ENCODE data around the gene SF3A2. TPM values are rescaled to one million over a fixed set of nuclear protein-coding genes. Genes with fewer than 3 reads are reported as not detected.

SF3A2 gene
- total and polyA plus RNA-seq, 10 donors, result 28.5 to 79.7 (median 45.0) TPM

DNA sequence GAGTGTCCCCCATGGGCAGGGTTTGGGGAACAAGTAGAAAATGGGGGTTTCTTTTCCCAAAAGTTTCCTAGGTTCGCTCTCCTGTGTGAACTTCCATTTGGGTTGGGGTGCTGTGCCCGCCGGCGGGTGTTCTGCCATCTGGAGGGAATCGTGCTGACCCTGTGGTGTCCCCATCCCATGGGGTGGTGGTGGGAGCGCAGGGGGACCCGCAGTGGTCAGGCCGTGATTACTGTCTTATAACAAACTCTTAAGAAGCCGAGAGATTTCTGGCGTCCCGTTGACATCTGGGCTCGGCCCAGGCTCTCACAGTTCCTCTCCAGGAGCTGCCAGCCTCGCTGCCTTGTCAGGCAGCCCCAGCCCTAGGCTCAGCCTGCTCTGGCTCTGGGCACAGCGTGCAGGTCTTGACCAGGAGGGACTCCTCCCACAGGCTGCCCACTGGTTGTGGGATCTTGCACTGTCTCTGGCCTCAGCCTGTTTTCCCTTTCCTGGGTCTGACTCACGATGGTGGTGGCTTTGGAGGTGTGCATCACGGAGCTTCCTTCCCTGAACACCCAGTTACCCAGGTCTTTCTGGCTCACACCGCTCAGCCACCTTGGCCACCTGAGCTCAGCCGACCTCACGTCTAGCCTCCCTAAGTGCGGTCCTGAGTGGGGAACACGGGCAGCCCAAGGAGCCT, 35.0 kb upstream of the SF3A2 start:
- peaks cover 0 to 22% (median 0%) of the 10 kb centered on the region in 6 donors for H3K4me1 ChIP-seq
- no peak overlapping the region for H3K4me3 ChIP-seq
- H3K27ac ChIP-seq, result no peak overlapping the region
- 93 to 97% (median 95%) methylated on average over 20 to 21 of the region's 21 CpGs for WGBS, 5 donors
- peaks cover 0 to 95% (median 41%) of the 10 kb centered on the region in 6 donors for H3K36me3 ChIP-seq
- H3K27me3 ChIP-seq (replicated peaks in 1 of 7), result no peaks in the 10 kb centered on the region
- intact Hi-C loops (cut with DNase I; ENCODE audit: low total_unique reads), result no loop called here
- no peak for DNase-seq
- no peaks in the 10 kb centered on the region for H3K9me3 ChIP-seq
- TF ChIP-seq POLR2A (IDR thresholded peaks at IDR 0.05) (no peak), CTCF (IDR thresholded peaks at IDR 0.05 in 8 of 11, conservative IDR thresholded peaks at IDR 0.05 in 3 of 11) (no peak), POLR2AphosphoS5 (IDR thresholded peaks at IDR 0.05) (no peak)

GRCh38 chr19:2202366-2202765, 34.3 kb upstream of the SF3A2 start:
- WGBS, 5 donors, result 92 to 97% (median 96%) methylated on average over 15 of the region's 15 CpGs
- TF ChIP-seq POLR2A (IDR thresholded peaks at IDR 0.05) (no peak), POLR2AphosphoS5 (IDR thresholded peaks at IDR 0.05) (no peak), CTCF (IDR thresholded peaks at IDR 0.05 in 8 of 11, conservative IDR thresholded peaks at IDR 0.05 in 3 of 11) (no peak)
- Histone ChIP-seq H3K4me1 (peaks cover 0 to 16% (median 0%) of the 10 kb centered on the region in 6 donors), H3K4me3 (no peak overlapping the region), H3K27me3 (replicated peaks in 1 of 7) (no peaks in the 10 kb centered on the region), H3K9me3 (no peaks in the 10 kb centered on the region), H3K36me3 (peaks cover 0 to 95% (median 42%) of the 10 kb centered on the region in 6 donors), H3K27ac (no peak overlapping the region)
- intact Hi-C loops (cut with DNase I; ENCODE audit: low total_unique reads), result no loop called here
- no peak for DNase-seq

GRCh38 chr19:2207008-2207407, 29.6 kb upstream of the SF3A2 start:
- Histone ChIP-seq H3K4me3 (no peak overlapping the region), H3K4me1 (peaks cover 0 to 24% (median 15%) of the 10 kb centered on the region in 6 donors), H3K27me3 (replicated peaks in 1 of 7) (no peaks in the 10 kb centered on the region), H3K9me3 (no peaks in the 10 kb centered on the region), H3K27ac (no peak overlapping the region), H3K36me3 (peaks cover 0 to 100% (median 61%) of the 10 kb centered on the region in 6 donors)
- TF ChIP-seq CTCF (IDR thresholded peaks at IDR 0.05 in 8 of 11, conservative IDR thresholded peaks at IDR 0.05 in 3 of 11) (no peak), POLR2AphosphoS5 (IDR thresholded peaks at IDR 0.05) (no peak), POLR2A (IDR thresholded peaks at IDR 0.05) (no peak)
- WGBS, 5 donors, result 93 to 96% (median 95%) methylated on average over 12 to 15 of the region's 15 CpGs
- intact Hi-C loops (cut with DNase I; ENCODE audit: low total_unique reads), result no loop called here
- DNase-seq, result no peak

DNA sequence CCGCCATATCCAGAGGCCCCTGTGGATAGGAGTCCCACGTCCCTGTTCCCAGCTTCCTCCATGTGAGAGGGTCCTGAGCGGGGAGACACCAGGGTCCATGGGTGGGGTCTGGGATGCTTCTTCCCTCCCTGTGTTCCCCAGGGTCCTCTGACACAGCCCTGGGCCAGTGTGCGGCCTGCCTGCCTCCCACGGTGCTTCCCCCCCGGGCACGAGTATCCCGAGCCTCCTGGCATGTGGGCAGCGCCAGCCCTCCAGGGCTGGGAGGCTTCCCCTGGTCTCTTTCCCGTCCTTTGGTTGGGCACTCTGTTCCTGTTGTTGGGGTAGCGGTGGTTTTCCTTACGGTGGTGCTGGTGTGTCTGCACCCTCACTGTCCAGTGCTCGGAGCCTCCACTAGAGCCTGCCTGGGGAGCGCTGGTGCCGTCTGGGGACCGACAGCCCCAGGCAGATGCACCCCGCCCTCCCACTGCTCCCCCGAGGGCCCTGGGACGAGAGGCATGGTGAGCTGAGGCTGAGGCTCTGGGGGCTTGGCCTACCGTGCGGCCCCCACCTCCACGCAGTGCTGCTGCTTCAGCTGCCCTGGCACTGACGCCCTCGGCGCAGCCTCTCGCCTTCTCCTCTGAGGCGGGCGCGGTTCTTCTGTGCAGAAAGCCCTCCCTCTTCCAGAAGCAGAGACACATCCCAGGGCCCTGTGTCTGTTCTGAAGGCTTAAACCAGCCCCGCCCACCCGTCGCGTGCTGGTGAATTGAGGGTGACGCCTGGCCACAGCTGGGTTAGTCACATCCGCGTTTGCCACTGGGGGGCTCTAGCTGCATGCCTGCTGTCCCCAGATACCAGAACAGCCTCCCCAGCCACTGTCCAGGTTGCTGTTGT, 28.4 kb upstream of the SF3A2 start:
- no peaks in the 10 kb centered on the region for H3K27me3 ChIP-seq (replicated peaks in 1 of 7)
- DNase-seq, result peak; percentile 87
- H3K4me1 ChIP-seq, result peaks cover 0 to 24% (median 15%) of the 10 kb centered on the region in 6 donors
- intact Hi-C loops (cut with DNase I; ENCODE audit: low total_unique reads), result no loop called here
- no peak overlapping the region for H3K4me3 ChIP-seq
- WGBS, 5 donors, result 67 to 84% (median 73%) methylated on average over 17 to 36 of the region's 36 CpGs
- peaks cover 0 to 100% (median 59%) of the 10 kb centered on the region in 6 donors for H3K36me3 ChIP-seq
- H3K27ac ChIP-seq, result peak overlapping the region in 5 of 8 donors; percentile 18 to 62 (median 46)
- H3K9me3 ChIP-seq, result no peaks in the 10 kb centered on the region
- TF ChIP-seq CTCF (IDR thresholded peaks at IDR 0.05 in 8 of 11, conservative IDR thresholded peaks at IDR 0.05 in 3 of 11), result peak in 8 of 11 experiments; percentile 7 to 47 (median 36)
- TF ChIP-seq POLR2AphosphoS5 (IDR thresholded peaks at IDR 0.05), result peak in 2 of 3 donors; percentile 53 to 57
- no peak for TF ChIP-seq POLR2A (IDR thresholded peaks at IDR 0.05)
